Measurements from ENCODE around the gene PDXP.
A peak's percentile ranks its signal among the peaks of the same experiment; 100 is the strongest.

PDXP gene

GRCh38 chr22:37624876-37625275, 33.6 kb upstream of the PDXP start:
- H3K27me3 ChIP-seq (ENCODE audit: insufficient read depth, insufficient read length) = no peaks in the 10 kb centered on the region
- H3K4me3 ChIP-seq (ENCODE audit: insufficient read length, low read depth) = no peak overlapping the region
- DNase-seq (ENCODE audit: low read depth, low spot score) = no peak
- TF ChIP-seq SUZ12 (IDR thresholded peaks at IDR 0.05; ENCODE audit: extremely low read depth, insufficient read depth, insufficient read length) = no peak
- no peak for TF ChIP-seq ZNF274 (IDR thresholded peaks at IDR 0.05; ENCODE audit: low read depth, low read length)
- no peak for TF ChIP-seq YY1 (IDR thresholded peaks at IDR 0.05; ENCODE audit: insufficient read depth, insufficient read length)
- H3K4me1 ChIP-seq (ENCODE audit: insufficient read depth, insufficient read length) = peaks cover 11% of the 10 kb centered on the region
- H3K9me3 ChIP-seq (ENCODE audit: insufficient read depth, low read length) = no peaks in the 10 kb centered on the region
- no peak overlapping the region for H3K9ac ChIP-seq (ENCODE audit: insufficient read length, low read depth)
- peaks cover 65% of the 10 kb centered on the region for H3K36me3 ChIP-seq (ENCODE audit: insufficient read depth, insufficient read length, low read length)

GRCh38 chr22:37625737-37626136, 32.8 kb upstream of the PDXP start:
- no peaks in the 10 kb centered on the region for H3K9me3 ChIP-seq (ENCODE audit: insufficient read depth, low read length)
- H3K4me1 ChIP-seq (ENCODE audit: insufficient read depth, insufficient read length) = peaks cover 11% of the 10 kb centered on the region
- TF ChIP-seq YY1 (IDR thresholded peaks at IDR 0.05; ENCODE audit: insufficient read depth, insufficient read length) (no peak), ZNF274 (IDR thresholded peaks at IDR 0.05; ENCODE audit: low read depth, low read length) (no peak), SUZ12 (IDR thresholded peaks at IDR 0.05; ENCODE audit: extremely low read depth, insufficient read depth, insufficient read length) (no peak)
- peak overlapping the region; percentile 21 for H3K9ac ChIP-seq (ENCODE audit: insufficient read length, low read depth)
- H3K27me3 ChIP-seq (ENCODE audit: insufficient read depth, insufficient read length) = no peaks in the 10 kb centered on the region
- no peak for DNase-seq (ENCODE audit: low read depth, low spot score)
- no peak overlapping the region for H3K4me3 ChIP-seq (ENCODE audit: insufficient read length, low read depth)
- peaks cover 62% of the 10 kb centered on the region for H3K36me3 ChIP-seq (ENCODE audit: insufficient read depth, insufficient read length, low read length)

GRCh38 chr22:37626144-37626543, 32.4 kb upstream of the PDXP start:
- H3K9ac ChIP-seq (ENCODE audit: insufficient read length, low read depth) = peak overlapping the region; percentile 21
- peaks cover 61% of the 10 kb centered on the region for H3K36me3 ChIP-seq (ENCODE audit: insufficient read depth, insufficient read length, low read length)
- TF ChIP-seq SUZ12 (IDR thresholded peaks at IDR 0.05; ENCODE audit: extremely low read depth, insufficient read depth, insufficient read length) (no peak), YY1 (IDR thresholded peaks at IDR 0.05; ENCODE audit: insufficient read depth, insufficient read length) (no peak), ZNF274 (IDR thresholded peaks at IDR 0.05; ENCODE audit: low read depth, low read length) (no peak)

GRCh38 chr22:37626556-37627075, 31.9 kb upstream of the PDXP start:
- Histone ChIP-seq H3K27me3 (ENCODE audit: insufficient read depth, insufficient read length) (no peaks in the 10 kb centered on the region), H3K4me3 (ENCODE audit: insufficient read length, low read depth) (no peak overlapping the region), H3K36me3 (ENCODE audit: insufficient read depth, insufficient read length, low read length) (peaks cover 60% of the 10 kb centered on the region), H3K4me1 (ENCODE audit: insufficient read depth, insufficient read length) (peaks cover 11% of the 10 kb centered on the region), H3K9me3 (ENCODE audit: insufficient read depth, low read length) (no peaks in the 10 kb centered on the region), H3K9ac (ENCODE audit: insufficient read length, low read depth) (no peak overlapping the region)
- DNase-seq (ENCODE audit: low read depth, low spot score) = no peak
- TF ChIP-seq SUZ12 (IDR thresholded peaks at IDR 0.05; ENCODE audit: extremely low read depth, insufficient read depth, insufficient read length) (no peak), ZNF274 (IDR thresholded peaks at IDR 0.05; ENCODE audit: low read depth, low read length) (no peak), YY1 (IDR thresholded peaks at IDR 0.05; ENCODE audit: insufficient read depth, insufficient read length) (no peak)

More at GRCh38 chr22:37626144-37626543, 32.4 kb upstream of the PDXP start:
- no peak for DNase-seq (ENCODE audit: low read depth, low spot score)
- Histone ChIP-seq H3K4me3 (ENCODE audit: insufficient read length, low read depth) (no peak overlapping the region), H3K27me3 (ENCODE audit: insufficient read depth, insufficient read length) (no peaks in the 10 kb centered on the region), H3K4me1 (ENCODE audit: insufficient read depth, insufficient read length) (peaks cover 11% of the 10 kb centered on the region), H3K9me3 (ENCODE audit: insufficient read depth, low read length) (no peaks in the 10 kb centered on the region)

GRCh38 chr22:37627121-37627520, 31.4 kb upstream of the PDXP start:
- H3K4me1 ChIP-seq (ENCODE audit: insufficient read depth, insufficient read length) = peaks cover 11% of the 10 kb centered on the region
- H3K4me3 ChIP-seq (ENCODE audit: insufficient read length, low read depth) = no peak overlapping the region
- no peaks in the 10 kb centered on the region for H3K9me3 ChIP-seq (ENCODE audit: insufficient read depth, low read length)
- DNase-seq (ENCODE audit: low read depth, low spot score) = no peak
- H3K27me3 ChIP-seq (ENCODE audit: insufficient read depth, insufficient read length) = no peaks in the 10 kb centered on the region
- peak overlapping the region; percentile 32 for H3K9ac ChIP-seq (ENCODE audit: insufficient read length, low read depth)
- TF ChIP-seq SUZ12 (IDR thresholded peaks at IDR 0.05; ENCODE audit: extremely low read depth, insufficient read depth, insufficient read length) = no peak
- TF ChIP-seq ZNF274 (IDR thresholded peaks at IDR 0.05; ENCODE audit: low read depth, low read length) = no peak
- no peak for TF ChIP-seq YY1 (IDR thresholded peaks at IDR 0.05; ENCODE audit: insufficient read depth, insufficient read length)
- H3K36me3 ChIP-seq (ENCODE audit: insufficient read depth, insufficient read length, low read length) = peaks cover 65% of the 10 kb centered on the region

- Histone ChIP-seq H3K4me1 (ENCODE audit: insufficient read depth, insufficient read length) (peaks cover 11% of the 10 kb centered on the region), H3K36me3 (ENCODE audit: insufficient read depth, insufficient read length, low read length) (peaks cover 68% of the 10 kb centered on the region), H3K9me3 (ENCODE audit: insufficient read depth, low read length) (no peaks in the 10 kb centered on the region), H3K4me3 (ENCODE audit: insufficient read length, low read depth) (no peak overlapping the region), H3K9ac (ENCODE audit: insufficient read length, low read depth) (peak overlapping the region; percentile 32), H3K27me3 (ENCODE audit: insufficient read depth, insufficient read length) (no peaks in the 10 kb centered on the region)
- TF ChIP-seq SUZ12 (IDR thresholded peaks at IDR 0.05; ENCODE audit: extremely low read depth, insufficient read depth, insufficient read length) (no peak), ZNF274 (IDR thresholded peaks at IDR 0.05; ENCODE audit: low read depth, low read length) (no peak), YY1 (IDR thresholded peaks at IDR 0.05; ENCODE audit: insufficient read depth, insufficient read length) (no peak)
- no peak for DNase-seq (ENCODE audit: low read depth, low spot score)
These were observed 31.0 kb upstream of the PDXP start for GRCh38 chr22:37627545-37627944.

- Histone ChIP-seq H3K4me1 (ENCODE audit: insufficient read depth, insufficient read length) (peaks cover 17% of the 10 kb centered on the region), H3K9ac (ENCODE audit: insufficient read length, low read depth) (no peak overlapping the region), H3K36me3 (ENCODE audit: insufficient read depth, insufficient read length, low read length) (peaks cover 64% of the 10 kb centered on the region)
These were observed 29.7 kb upstream of the PDXP start for GRCh38 chr22:37628830-37629229.

More at GRCh38 chr22:37628830-37629229, 29.7 kb upstream of the PDXP start:
- no peak for TF ChIP-seq ZNF274 (IDR thresholded peaks at IDR 0.05; ENCODE audit: low read depth, low read length)
- TF ChIP-seq SUZ12 (IDR thresholded peaks at IDR 0.05; ENCODE audit: extremely low read depth, insufficient read depth, insufficient read length) = no peak
- TF ChIP-seq YY1 (IDR thresholded peaks at IDR 0.05; ENCODE audit: insufficient read depth, insufficient read length) = no peak
- Histone ChIP-seq H3K27me3 (ENCODE audit: insufficient read depth, insufficient read length) (no peaks in the 10 kb centered on the region), H3K9me3 (ENCODE audit: insufficient read depth, low read length) (no peaks in the 10 kb centered on the region), H3K4me3 (ENCODE audit: insufficient read length, low read depth) (no peak overlapping the region)
- DNase-seq (ENCODE audit: low read depth, low spot score) = no peak

Measured in NT2/D1 (cell line).